ENCODE results near the gene INSYN2A. TPM values are rescaled to one million over a fixed set of nuclear protein-coding genes. Genes with fewer than 3 reads are reported as not detected.
A peak's percentile ranks its signal among the peaks of the same experiment; 100 is the strongest.

Gene INSYN2A
- polyA plus RNA-seq, 1 experiment, result 0.04 TPM

DNA sequence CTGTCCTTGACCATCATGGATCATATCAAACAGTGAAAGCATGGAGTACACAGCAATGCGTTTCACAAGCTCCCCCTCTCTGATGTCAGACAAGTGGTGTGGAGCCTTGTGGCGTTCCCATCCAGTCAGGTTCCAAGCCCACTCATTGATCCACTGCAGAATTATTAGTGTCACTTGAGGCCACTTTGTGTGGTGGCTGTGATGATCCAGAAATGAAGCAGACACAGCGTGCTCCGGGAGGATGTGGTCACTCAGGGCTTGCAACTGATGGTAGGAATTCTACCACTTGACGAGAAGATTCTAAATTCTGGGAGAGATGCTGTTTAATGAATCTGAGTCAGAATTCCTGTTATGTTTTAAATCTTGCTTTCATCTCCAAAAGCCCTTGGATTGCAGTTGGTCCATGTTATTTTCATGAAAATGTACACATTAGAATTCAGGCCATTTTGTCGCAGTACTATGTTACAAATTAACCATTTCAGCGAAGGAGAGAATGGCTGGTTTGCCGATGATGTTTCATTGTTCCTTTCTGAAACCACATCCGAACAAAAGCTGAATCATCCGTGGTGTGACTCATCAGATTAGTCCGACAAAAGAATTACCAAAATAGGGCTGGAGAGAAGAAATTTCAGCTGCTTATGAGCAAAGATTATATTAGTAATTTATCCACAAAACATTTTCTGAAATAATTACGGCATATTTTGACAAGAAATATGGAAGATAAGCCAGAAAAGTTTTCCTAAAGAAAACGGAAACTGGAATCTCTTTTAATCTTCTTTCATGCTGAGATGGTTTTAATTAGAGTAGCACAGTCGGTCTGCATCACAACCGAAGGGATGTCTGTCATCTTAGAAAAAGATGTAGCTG is 48.1 kb downstream of the INSYN2A start:
- Histone ChIP-seq H3K27me3 (ENCODE audit: control insufficient read depth, insufficient read depth, low read length) (no peaks in the 10 kb centered on the region), H3K36me3 (ENCODE audit: control insufficient read depth, insufficient read depth, low read length) (no peaks in the 10 kb centered on the region), H3K4me3 (ENCODE audit: low read depth, low read length) (peak overlapping the region; percentile 12; the same call in 1 of the 2 replicates)
- no peak for DNase-seq (ENCODE audit: low read depth)
- TF ChIP-seq, protein P1, sequence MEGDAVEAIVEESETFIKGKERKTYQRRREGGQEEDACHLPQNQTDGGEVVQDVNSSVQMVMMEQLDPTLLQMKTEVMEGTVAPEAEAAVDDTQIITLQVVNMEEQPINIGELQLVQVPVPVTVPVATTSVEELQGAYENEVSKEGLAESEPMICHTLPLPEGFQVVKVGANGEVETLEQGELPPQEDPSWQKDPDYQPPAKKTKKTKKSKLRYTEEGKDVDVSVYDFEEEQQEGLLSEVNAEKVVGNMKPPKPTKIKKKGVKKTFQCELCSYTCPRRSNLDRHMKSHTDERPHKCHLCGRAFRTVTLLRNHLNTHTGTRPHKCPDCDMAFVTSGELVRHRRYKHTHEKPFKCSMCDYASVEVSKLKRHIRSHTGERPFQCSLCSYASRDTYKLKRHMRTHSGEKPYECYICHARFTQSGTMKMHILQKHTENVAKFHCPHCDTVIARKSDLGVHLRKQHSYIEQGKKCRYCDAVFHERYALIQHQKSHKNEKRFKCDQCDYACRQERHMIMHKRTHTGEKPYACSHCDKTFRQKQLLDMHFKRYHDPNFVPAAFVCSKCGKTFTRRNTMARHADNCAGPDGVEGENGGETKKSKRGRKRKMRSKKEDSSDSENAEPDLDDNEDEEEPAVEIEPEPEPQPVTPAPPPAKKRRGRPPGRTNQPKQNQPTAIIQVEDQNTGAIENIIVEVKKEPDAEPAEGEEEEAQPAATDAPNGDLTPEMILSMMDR (IDR thresholded peaks at IDR 0.05; ENCODE audit: insufficient read depth, low read depth, low read length), result no peak
- ChIA-PET POLR2A (interaction anchor here (0.6 kb wide), 1 partner anchor 12 kb away, joined by 7 read pairs; no protein-coding TSS in a partner anchor), CTCF (interaction anchor here (1.6 kb wide), 1 partner anchor 10 kb away, joined by 5 read pairs; no protein-coding TSS in a partner anchor)

DNA sequence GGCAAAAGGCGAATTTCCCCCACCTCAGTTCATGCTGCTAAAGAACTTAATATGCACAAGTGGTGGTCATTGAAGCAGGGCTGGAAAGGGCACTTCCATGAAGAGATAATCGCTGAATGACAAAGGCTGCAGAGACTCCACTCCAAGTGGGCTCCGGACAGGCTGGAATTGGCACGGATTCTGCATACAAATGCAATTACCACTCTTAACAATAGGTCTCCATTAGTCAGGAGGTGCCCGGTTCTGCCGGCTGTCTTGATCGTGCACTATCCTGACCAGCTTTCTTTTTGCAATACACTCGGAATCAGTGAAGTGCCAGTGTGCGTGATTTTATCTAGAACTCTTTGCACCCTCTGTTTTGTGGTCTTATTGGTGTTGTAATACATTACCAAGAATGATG is 49.7 kb downstream of the INSYN2A start:
- TF ChIP-seq, protein P1 (IDR thresholded peaks at IDR 0.05; ENCODE audit: insufficient read depth, low read depth, low read length), result no peak
- H3K4me3 ChIP-seq (ENCODE audit: low read depth, low read length), result no peak overlapping the region
- no peak for DNase-seq (ENCODE audit: low read depth)
- H3K27me3 ChIP-seq (ENCODE audit: control insufficient read depth, insufficient read depth, low read length), result no peaks in the 10 kb centered on the region
- ChIA-PET CTCF (no interaction called here), POLR2A (no interaction called here)
- no peaks in the 10 kb centered on the region for H3K36me3 ChIP-seq (ENCODE audit: control insufficient read depth, insufficient read depth, low read length)
